Astrocyte (in vitro differentiated cells and primary cell): ENCODE measurements around the gene AP4B1.

Experiments used
- EZH2 ChIP-seq: IDR thresholded peaks from 2 replicates; pipeline ENCODE4 v1.6.1; 2012; ENCODE audit warnings: mild to moderate bottlenecking, low read length, inconsistent platforms; ENCODE audit not compliant: insufficient read depth
- TF ChIP-seq, protein P1 (sequence below): IDR thresholded peaks from 2 replicates; pipeline ENCODE4 v1.5.1; 2011; ENCODE audit warnings: low read depth, mild to moderate bottlenecking, inconsistent platforms, low read length, moderate library complexity; ENCODE audit not compliant: insufficient read depth

GRCh38 chr1:113859478-113860175 is 45.0 kb downstream of the AP4B1 start:
- TF ChIP-seq, protein P1, sequence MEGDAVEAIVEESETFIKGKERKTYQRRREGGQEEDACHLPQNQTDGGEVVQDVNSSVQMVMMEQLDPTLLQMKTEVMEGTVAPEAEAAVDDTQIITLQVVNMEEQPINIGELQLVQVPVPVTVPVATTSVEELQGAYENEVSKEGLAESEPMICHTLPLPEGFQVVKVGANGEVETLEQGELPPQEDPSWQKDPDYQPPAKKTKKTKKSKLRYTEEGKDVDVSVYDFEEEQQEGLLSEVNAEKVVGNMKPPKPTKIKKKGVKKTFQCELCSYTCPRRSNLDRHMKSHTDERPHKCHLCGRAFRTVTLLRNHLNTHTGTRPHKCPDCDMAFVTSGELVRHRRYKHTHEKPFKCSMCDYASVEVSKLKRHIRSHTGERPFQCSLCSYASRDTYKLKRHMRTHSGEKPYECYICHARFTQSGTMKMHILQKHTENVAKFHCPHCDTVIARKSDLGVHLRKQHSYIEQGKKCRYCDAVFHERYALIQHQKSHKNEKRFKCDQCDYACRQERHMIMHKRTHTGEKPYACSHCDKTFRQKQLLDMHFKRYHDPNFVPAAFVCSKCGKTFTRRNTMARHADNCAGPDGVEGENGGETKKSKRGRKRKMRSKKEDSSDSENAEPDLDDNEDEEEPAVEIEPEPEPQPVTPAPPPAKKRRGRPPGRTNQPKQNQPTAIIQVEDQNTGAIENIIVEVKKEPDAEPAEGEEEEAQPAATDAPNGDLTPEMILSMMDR = no peak
- TF ChIP-seq EZH2 = no peak
